Heart right ventricle (tissue), 16 donors: ENCODE results near the gene LOX. TPM values are rescaled to one million over a fixed set of nuclear protein-coding genes. Genes with fewer than 3 reads are reported as not detected.

Experiments used
- ATAC-seq, 8 donors: fragments of 200-7000 bp; cut with Tn5 transposase; one replicate each; pipeline ENCODE4 v1.9.1; 2020; ENCODE audit warnings: mild to moderate bottlenecking in 8 of 8, moderate library complexity in 8 of 8, moderate number of reproducible peaks in 1 of 8
- DNase-seq, 2 donors: peaks; one replicate each; pipeline ENCODE4 v3.0.0-alpha.2; 2020
- H3K27ac ChIP-seq, 10 donors: fragments of 200-600 bp; sonication (generic) in 2 of 10; one replicate each; pipeline versions ENCODE4 v1.5.0 to v1.8.0; 2020 to 2022; ENCODE audit warnings: mild to moderate bottlenecking in 3 of 10
- H3K27me3 ChIP-seq, 7 donors: fragments of 200-600 bp; one replicate each; pipeline ENCODE4 v1.8.0; 2021 to 2022; ENCODE audit warnings: mild to moderate bottlenecking in 2 of 7
- H3K36me3 ChIP-seq, 9 donors: fragments of 200-600 bp; sonication (generic) in 1 of 9; one replicate each; pipeline versions ENCODE4 v1.5.0 to v1.8.0; 2020 to 2022; ENCODE audit warnings: mild to moderate bottlenecking in 2 of 9
- H3K4me1 ChIP-seq, 9 donors: fragments of 200-600 bp; sonication (generic) in 1 of 9; one replicate each; pipeline versions ENCODE4 v1.5.0 to v1.8.0; 2020 to 2022; ENCODE audit warnings: mild to moderate bottlenecking in 4 of 9
- H3K4me3 ChIP-seq, 10 donors: fragments of 200-600 bp; sonication (generic) in 2 of 10; one replicate each; pipeline versions ENCODE4 v1.5.0 to v1.8.0; 2020 to 2022; ENCODE audit warnings: mild to moderate bottlenecking in 7 of 10, moderate library complexity in 2 of 10
- H3K9me3 ChIP-seq, 11 donors: fragments of 200-600 bp in 10 of 11; sonication (generic) in 2 of 11; one replicate each; pipeline versions ENCODE4 v1.5.0 to v1.8.0; 2013 to 2022; ENCODE audit warnings: mild to moderate bottlenecking in 2 of 11, control low read depth in 1 of 11, moderate library complexity in 1 of 11
- WGBS, 2 donors: extraction: QIAGEN DNeasy Blood & Tissue Kit; methylation state at CpG; one replicate each; pipeline ENCODE4 v1.1.7; 2013; ENCODE audit warnings: inconsistent platforms in 1 of 2; 5-methylcytosine and 5-hydroxymethylcytosine counted together
- intact Hi-C, 10 donors: fragments of 100-400 bp; cut with DNase I; formaldehyde crosslinking; loops; one replicate each; pipeline versions ENCODE4 v1.11.1 to v1.14.2; 2022
- polyA plus RNA-seq, 2 donors: library from polyadenylated mRNA; stranded (reverse); fragments of 200-250 nt; gene quantifications; one replicate each; pipeline ENCODE4 v1.2.3, GENCODE V29; 2013
- total RNA-seq, 10 donors: library from RNA; stranded (reverse); fragmentation: NEBNext Ultra II Directional in 3 of 10; extraction: Animal tissue kit (Norgen Biotek cat#: 25700) in 3 of 10; gene quantifications; one replicate each; pipeline versions ENCODE4 v1.2.1 to v1.2.4, GENCODE V29; 2021 to 2023
- TF ChIP-seq, protein P1 (sequence below), 9 donors: fragments of 200-600 bp; sonication (generic) in 2 of 9; IDR thresholded peaks; one replicate each; pipeline versions ENCODE4 v1.5.0 to v1.8.0; 2021 to 2022; ENCODE audit warnings: antibody characterized with exemption in 9 of 9, mild to moderate bottlenecking in 5 of 9, moderate library complexity in 1 of 9
- donor health status: Arrhythmogenic right ventricular cardiomyopathy.
- donor health status: ischemic (EF 13 %, LVEDD 7.1; RV severe dilation, severe dysfunction).
- donor health status: healthy with polysubstance abuse.
- donor health status: DM: no; HTN: yes; CAD: no.
- donor health status: DM: no; HTN: no; CAD: no.
- donor health status: ischemic (EF 25% LVEDD 6.9; RV normal size, moderate dysfunction).
- donor health status: ischemic (EF 25% LVEDD 5.7; RV mildly dilated, moderate dysfunction).
- donor health status: healthy.
- donor health status: DM: yes; HTN: yes; CAD: no.
- donor health status: Ischemic cardiomyopathy.
- donor health status: ischemic (EF 35%, LVEDD 5.7; RV mildly dilated, moderate dysfunction).
- donor health status: nonischemic (EF 11% LVEDD 7.7; RV severe dilation, severe dysfunction).
- donor health status: DM: yes; HTN: yes; CAD: no.
- donor health status: PGD.
- donor health status: ischemic (EF 29% LVEDD 5.4; RV normal size, mild dysfunction).
- donor health status: nonischemic (EF 23%, LVEDD 6.1; RV moderate dilation, normal function).

LOX gene
- total and polyA plus RNA-seq, 12 donors = 1.5 to 34.7 (median 3.2) TPM

DNA sequence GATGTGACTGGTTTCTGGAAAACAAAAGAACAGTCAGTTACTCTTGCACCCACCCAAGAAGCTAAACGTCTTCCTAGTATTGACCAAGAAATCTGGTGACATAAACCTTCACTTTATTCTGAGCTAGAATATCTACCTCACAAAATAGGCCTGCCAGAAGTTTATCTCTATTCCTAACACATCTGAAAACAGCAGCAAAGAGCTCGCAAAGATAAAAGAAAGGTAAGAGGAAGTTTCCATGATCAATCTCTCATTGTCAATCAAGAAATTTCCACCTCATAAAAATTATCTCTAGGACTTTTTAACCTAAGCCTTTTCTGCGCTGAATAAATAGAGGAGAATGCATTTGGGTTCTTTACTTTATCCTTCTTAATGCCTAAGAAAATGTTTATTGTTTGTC lies 34.0 kb upstream of the LOX start:
- 53 to 57% methylated on average over 3 of the region's 3 CpGs for WGBS, 2 donors
- no peaks in the 10 kb centered on the region for H3K4me1 ChIP-seq
- TF ChIP-seq, protein P1, sequence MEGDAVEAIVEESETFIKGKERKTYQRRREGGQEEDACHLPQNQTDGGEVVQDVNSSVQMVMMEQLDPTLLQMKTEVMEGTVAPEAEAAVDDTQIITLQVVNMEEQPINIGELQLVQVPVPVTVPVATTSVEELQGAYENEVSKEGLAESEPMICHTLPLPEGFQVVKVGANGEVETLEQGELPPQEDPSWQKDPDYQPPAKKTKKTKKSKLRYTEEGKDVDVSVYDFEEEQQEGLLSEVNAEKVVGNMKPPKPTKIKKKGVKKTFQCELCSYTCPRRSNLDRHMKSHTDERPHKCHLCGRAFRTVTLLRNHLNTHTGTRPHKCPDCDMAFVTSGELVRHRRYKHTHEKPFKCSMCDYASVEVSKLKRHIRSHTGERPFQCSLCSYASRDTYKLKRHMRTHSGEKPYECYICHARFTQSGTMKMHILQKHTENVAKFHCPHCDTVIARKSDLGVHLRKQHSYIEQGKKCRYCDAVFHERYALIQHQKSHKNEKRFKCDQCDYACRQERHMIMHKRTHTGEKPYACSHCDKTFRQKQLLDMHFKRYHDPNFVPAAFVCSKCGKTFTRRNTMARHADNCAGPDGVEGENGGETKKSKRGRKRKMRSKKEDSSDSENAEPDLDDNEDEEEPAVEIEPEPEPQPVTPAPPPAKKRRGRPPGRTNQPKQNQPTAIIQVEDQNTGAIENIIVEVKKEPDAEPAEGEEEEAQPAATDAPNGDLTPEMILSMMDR (IDR thresholded peaks at IDR 0.05) = no peak

GRCh38 chr5:122111460-122111859 lies 33.4 kb upstream of the LOX start:
- no peak overlapping the region for H3K4me3 ChIP-seq
- intact Hi-C loops = no loop called here
- TF ChIP-seq, protein P1 (IDR thresholded peaks at IDR 0.05) = no peak
- H3K4me1 ChIP-seq = no peaks in the 10 kb centered on the region
- H3K27ac ChIP-seq = no peak overlapping the region
- DNase-seq (no peak), ATAC-seq (no peak)
- WGBS, 2 donors = 73 to 84% methylated on average over 5 of the region's 5 CpGs
- no peaks in the 10 kb centered on the region for H3K36me3 ChIP-seq
- peaks cover 0 to 9% (median 0%) of the 10 kb centered on the region in 7 donors for H3K27me3 ChIP-seq
- no peaks in the 10 kb centered on the region for H3K9me3 ChIP-seq

More for the DNA sequence above, 34.0 kb upstream of the LOX start:
- Histone ChIP-seq H3K27ac (no peak overlapping the region), H3K4me3 (no peak overlapping the region), H3K9me3 (no peaks in the 10 kb centered on the region), H3K36me3 (no peaks in the 10 kb centered on the region), H3K27me3 (peaks cover 0 to 7% (median 0%) of the 10 kb centered on the region in 7 donors)
- intact Hi-C loops = no loop called here
- ATAC-seq (no peak), DNase-seq (no peak)

DNA sequence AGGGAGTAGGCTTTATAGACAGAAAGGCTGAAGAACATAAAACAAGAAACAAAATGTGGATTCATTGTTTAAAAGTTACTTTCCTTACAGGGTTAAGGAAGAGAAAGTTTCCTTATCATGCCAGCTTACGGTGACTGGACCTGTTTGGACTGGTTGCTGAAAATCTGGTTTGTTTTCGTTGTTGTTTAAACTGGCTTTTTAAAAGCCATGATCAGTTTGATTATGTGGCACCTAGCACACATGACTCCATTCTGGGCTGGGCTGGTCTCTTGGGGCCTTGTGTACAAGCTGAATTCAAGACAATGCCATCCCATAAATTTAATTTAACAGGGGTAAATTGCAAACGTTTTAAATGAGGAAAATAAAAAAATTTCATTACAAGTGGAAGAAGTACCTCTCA lies 32.9 kb upstream of the LOX start:
- Histone ChIP-seq H3K36me3 (no peaks in the 10 kb centered on the region), H3K4me1 (no peaks in the 10 kb centered on the region), H3K4me3 (no peak overlapping the region), H3K27me3 (peaks cover 0 to 9% (median 0%) of the 10 kb centered on the region in 7 donors), H3K9me3 (no peaks in the 10 kb centered on the region), H3K27ac (no peak overlapping the region)
- ATAC-seq (no peak), DNase-seq (no peak)
- intact Hi-C loops = no loop called here
- WGBS, 2 donors = 55 to 57% methylated on average over 3 of the region's 3 CpGs
- TF ChIP-seq, protein P1 (IDR thresholded peaks at IDR 0.05) = no peak

- Histone ChIP-seq H3K27ac (no peak overlapping the region), H3K36me3 (no peaks in the 10 kb centered on the region), H3K4me1 (no peaks in the 10 kb centered on the region), H3K9me3 (no peaks in the 10 kb centered on the region), H3K4me3 (no peak overlapping the region), H3K27me3 (peaks cover 0 to 9% (median 0%) of the 10 kb centered on the region in 7 donors)
- WGBS, 2 donors = 79 to 84% methylated on average over 4 of the region's 4 CpGs
- intact Hi-C loops = loop anchor here in 1 of 10 donors (10.0 kb wide), 1 partner anchor 142 kb away; the partner anchor contains the start of gene SRFBP1
- DNase-seq = no peak
- TF ChIP-seq, protein P1 (IDR thresholded peaks at IDR 0.05) = no peak
- ATAC-seq = no peak
These were observed 29.0 kb upstream of the LOX start for GRCh38 chr5:122107016-122107415.
